HL-60/S4 treated with phorbol 12-myristate 13-acetate at 8.2 ng/mL for 4 days and 3 days (cell line): ENCODE results near the gene CCSER1.
"Not testable (repeated sequence)": the region's sequence is repeated elsewhere in the genome, so short reads cannot be mapped to it uniquely, and the experiment has no call there.

Source experiments
- in situ Hi-C: fragments of 300-500 bp; cut with MboI; formaldehyde crosslinking; loops from 2 replicates; pipeline ENCODE4 v1.15.0; 2022; ENCODE audit warnings: low sequenced_read_pairs

The CCSER1 gene

GRCh38 chr4:91436556-91436955, 1309.4 kb downstream of the CCSER1 start:
- in situ Hi-C loops = no loop called here

GRCh38 chr4:91447168-91447567, 1320.0 kb downstream of the CCSER1 start:
- in situ Hi-C loops = no loop called here

DNA sequence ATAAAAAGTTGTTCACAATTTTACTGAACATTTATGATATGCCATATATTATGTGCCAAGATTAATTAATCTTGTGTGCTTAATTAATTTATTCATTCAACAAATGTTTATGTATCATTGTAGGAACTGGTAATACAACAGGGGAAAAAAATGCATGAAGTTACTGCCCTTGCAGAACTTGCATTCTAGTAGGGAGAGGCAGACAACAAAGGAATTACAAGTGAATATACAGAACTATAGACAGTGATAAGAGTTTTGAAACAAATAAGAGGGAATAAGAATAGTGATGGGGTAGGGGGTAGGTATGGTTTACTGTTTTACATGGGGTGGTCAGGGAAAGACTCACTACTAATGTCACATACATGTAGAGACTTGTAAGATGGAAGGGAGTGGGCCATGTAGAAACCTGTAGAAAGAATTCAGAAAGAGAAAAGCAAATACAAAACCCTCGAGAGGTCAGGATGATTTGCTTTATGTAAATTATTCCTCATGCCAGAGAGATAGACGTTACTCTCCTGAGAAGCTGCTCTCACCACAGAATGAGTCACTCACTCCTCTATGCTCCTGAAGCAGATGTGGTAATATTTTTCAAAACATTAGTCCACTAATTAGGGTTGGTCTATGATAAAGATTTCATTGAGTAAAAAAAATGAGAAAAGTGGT, 1321.6 kb downstream of the CCSER1 start:
- in situ Hi-C loops = no loop called here

- in situ Hi-C loops = no loop called here
These were observed 1326.9 kb downstream of the CCSER1 start for GRCh38 chr4:91454111-91454510.

DNA sequence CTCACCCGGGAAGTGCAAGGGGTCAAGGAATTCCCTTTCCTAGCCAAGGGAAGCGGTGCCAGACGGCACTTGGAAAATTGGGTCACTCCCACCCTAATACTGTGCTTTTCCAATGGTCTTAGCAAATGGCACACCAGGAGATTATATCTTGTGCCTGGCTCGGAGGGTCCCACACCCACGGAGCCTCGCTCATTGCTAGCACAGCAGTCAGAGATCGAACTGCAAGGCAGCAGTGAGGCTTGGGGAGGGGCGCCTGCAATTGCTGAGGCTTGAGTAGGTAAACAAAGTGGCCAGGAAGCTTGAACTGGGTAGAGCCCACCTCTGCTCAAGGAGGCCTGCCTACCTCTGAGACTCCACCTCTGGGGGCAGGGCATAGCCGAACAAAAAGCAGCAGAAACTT, 1335.4 kb downstream of the CCSER1 start:
- in situ Hi-C loops = not testable (repeated sequence)

DNA sequence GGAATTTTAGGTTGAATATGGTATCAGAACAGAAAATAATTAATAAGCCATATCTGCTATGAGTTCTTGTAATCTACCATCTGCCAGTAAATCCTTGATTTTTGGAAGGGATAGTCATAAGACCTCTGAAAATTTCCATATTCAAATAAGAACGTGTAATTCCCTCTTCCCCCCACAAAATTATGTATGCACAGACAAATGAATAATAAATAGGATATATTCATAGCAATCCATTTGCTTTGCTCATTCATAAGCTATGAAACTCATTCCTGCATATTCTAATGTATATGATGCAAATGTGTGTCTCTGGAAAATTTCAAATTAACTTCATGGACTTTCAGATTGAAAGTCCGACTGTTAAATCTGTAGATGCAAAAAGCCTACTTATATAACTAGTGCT, 1343.5 kb downstream of the CCSER1 start:
- in situ Hi-C loops = no loop called here

DNA sequence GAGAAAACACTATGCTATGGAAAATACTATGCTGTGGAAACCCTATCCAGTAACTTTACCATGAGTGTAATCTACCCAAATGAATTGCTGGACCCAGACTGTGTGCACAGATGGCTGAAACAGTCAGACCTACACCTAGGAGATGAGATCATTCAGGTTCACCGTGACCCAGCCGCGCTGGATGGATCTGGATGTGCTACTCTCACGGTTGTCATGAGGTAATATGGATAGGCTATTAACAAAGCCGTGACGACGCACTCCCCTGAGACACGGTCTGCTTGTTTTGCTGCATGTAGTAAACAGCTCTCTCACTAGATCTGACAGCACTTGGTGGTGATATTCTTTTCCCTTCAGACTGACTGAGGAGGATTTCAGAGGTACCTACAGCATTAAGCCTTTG, 1344.1 kb downstream of the CCSER1 start:
- in situ Hi-C loops = no loop called here

GRCh38 chr4:91472046-91472445, 1344.9 kb downstream of the CCSER1 start:
- in situ Hi-C loops = no loop called here

DNA sequence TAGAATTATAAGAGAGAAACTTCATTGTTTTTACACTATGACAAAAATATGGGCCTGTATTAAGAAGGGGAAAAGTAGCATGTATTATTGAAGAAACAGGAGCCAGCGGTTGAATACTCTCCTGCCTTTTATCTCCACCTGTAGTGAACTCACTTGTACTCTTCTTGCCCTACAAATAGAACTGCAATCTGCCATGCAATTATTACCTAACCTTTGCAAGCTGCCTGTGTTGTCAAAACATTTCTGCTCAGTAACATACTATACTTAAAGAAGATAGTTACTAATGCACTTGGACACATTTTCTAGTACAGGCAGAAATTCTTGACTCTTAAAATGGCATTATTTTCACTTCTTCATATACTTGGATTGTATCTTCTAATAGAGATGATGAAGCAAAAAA, 1358.2 kb downstream of the CCSER1 start:
- in situ Hi-C loops = no loop called here

DNA sequence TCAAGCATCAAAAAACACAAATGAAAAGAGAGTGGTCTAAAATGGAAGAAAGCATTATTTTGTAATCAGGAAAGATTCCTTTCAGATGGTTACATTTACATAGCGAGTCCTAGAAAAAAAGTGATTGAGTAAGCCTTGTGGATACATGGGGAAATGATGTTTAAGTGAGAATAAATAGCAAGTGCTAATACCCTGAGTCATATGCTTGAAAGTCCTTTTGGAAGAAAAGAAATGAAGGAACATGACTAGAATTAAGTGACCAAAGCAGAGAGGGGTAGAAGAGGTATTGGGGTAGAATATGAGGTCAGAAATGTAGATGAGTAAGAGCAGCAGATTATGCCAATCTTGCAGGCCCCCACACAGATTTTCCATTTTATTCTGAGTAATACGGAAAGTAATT, 1361.8 kb downstream of the CCSER1 start:
- in situ Hi-C loops = no loop called here

- in situ Hi-C loops = no loop called here
These were observed 1370.7 kb downstream of the CCSER1 start for GRCh38 chr4:91497892-91498291.

DNA sequence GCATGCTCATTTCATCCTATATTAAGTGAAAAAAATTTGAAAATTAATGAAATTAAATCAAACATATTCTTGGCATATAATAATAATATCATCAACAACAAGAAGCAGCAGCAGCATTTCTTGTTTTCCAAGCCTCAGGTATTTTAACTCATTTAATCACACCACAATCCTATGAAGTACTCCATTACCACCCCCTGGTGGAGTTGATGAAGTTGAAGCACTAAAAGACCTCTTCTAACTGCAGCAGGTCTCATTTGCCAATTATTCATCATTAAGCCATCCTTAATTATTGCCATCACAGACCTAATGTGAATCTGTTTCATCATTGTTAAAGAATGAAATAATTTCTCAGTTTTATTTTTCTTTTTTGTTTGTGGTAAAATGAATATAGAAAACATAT, 1375.2 kb downstream of the CCSER1 start:
- in situ Hi-C loops = no loop called here

DNA sequence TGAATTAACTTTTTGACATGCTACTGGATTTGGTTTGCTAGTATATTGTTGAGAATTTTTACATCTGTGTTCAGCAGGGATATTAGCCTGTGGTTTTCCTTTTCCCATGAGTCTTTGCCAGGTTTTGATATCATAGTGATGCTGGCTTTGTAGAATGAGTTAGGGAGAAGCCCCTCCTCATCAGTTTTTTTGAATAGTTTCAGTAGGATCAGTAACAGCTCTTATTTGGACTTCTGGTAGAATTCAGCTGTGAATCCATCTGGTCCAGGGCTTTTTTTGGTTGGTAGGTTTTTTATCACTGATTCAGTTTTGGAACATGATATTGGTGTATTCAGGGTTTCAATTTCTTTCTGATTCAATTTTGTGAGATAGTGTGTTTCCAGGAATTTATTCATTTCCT, 1386.1 kb downstream of the CCSER1 start:
- in situ Hi-C loops = no loop called here

GRCh38 chr4:91519155-91519554, 1392.0 kb downstream of the CCSER1 start:
- in situ Hi-C loops = no loop called here

GRCh38 chr4:91525621-91526020, 1398.4 kb downstream of the CCSER1 start:
- in situ Hi-C loops = no loop called here

- in situ Hi-C loops = no loop called here
These were observed 1399.9 kb downstream of the CCSER1 start for GRCh38 chr4:91527056-91527455.

GRCh38 chr4:91567594-91567993, 1440.4 kb downstream of the CCSER1 start:
- in situ Hi-C loops = no loop called here

- in situ Hi-C loops = no loop called here
These were observed 1450.7 kb downstream of the CCSER1 start for GRCh38 chr4:91577864-91578263.

DNA sequence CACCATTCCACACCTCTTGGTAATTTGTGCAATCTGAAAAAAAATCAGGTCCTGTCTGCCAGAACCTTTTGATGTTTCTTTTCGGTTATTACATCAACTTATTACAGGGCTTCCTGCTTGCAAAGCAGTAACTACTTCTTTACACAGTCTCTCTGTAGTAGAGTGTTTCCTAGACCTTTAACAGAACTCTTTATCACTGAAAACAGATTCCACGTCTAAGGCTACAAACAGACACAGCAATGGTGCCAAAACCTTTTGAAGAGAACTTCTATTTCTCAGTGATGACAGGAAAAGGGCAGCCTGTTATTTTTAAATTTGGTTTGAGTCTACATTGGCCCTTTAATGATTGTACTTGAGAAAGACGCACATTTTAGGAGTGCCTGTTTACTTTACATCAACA, 1463.1 kb downstream of the CCSER1 start:
- in situ Hi-C loops = no loop called here

DNA sequence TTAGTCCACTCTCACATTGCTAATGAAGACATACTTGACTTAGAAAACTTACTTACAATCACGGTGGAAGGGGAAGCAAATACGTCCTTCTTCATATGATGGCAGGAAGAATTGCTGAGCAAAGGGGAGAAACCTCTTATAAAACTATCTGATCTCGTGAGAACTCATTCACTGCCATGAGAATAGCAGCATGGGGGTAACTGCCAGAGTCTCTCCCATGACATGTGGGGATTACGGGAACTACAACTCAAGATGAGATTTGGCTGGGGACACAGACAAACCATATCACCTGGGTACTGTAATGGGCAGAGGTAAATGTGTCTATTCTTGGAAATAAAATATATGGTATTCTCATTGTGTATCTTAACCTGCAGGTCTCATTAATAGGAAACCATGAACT, 1464.9 kb downstream of the CCSER1 start:
- in situ Hi-C loops = no loop called here

GRCh38 chr4:91596718-91597117, 1469.5 kb downstream of the CCSER1 start:
- in situ Hi-C loops = no loop called here

GRCh38 chr4:91598696-91599095, 1471.5 kb downstream of the CCSER1 start:
- in situ Hi-C loops = no loop called here

DNA sequence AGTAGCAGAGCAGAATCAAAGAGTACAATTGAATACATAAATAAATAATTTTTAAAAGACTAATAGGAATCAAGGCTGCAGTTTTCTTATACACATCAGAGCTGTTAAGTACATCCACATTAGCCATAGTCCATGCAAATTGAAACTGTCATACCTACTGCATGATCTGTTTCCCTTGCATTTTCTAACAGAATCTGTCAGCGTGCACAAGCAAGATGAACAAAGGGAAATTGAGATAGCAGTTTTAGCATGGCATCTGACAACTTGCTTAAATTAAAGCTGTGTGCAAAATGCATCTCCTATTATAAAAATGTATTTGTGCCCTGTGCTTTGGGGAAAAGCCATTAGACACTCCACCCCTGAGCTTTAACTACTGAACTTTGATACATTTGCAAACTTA, 1473.1 kb downstream of the CCSER1 start:
- in situ Hi-C loops = no loop called here
